Liver (tissue), 3 donors: ENCODE data around the gene DOP1B.

Experiments
- ATF3 ChIP-seq: IDR thresholded peaks from 2 replicates; pipeline ENCODE4 v1.6.1; 2016; ENCODE audit warnings: antibody characterized with exemption
- CTCF ChIP-seq: fragments of 150-350 bp; IDR thresholded peaks from 2 replicates; pipeline ENCODE4 v1.5.1; 2017; ENCODE audit warnings: improper control_type of control experiment, low read depth, low read length; ENCODE audit not compliant: missing input control
- EGR1 ChIP-seq, 2 donors: IDR thresholded peaks; 2 replicates each; pipeline ENCODE4 v1.6.1; 2016 to 2018; ENCODE audit warnings: antibody characterized with exemption in 2 of 2, low read depth in 2 of 2
- MAX ChIP-seq: IDR thresholded peaks from 2 replicates; pipeline ENCODE4 v1.6.1; 2016; ENCODE audit warnings: antibody characterized with exemption
- RXRA ChIP-seq, 2 donors: IDR thresholded peaks; 2 replicates each; pipeline ENCODE4 v1.6.1; 2017 to 2018; ENCODE audit warnings: antibody characterized with exemption in 2 of 2, mild to moderate bottlenecking in 1 of 2
- SP1 ChIP-seq: IDR thresholded peaks from 2 replicates; pipeline ENCODE4 v1.6.1; 2018; ENCODE audit warnings: antibody characterized with exemption, mild to moderate bottlenecking
- YY1 ChIP-seq: IDR thresholded peaks from 2 replicates; pipeline ENCODE4 v1.6.1; 2016; ENCODE audit warnings: antibody characterized with exemption, mild to moderate bottlenecking
- ZBTB33 ChIP-seq: IDR thresholded peaks from 2 replicates; pipeline ENCODE4 v1.6.1; 2016; ENCODE audit warnings: antibody characterized with exemption
- donor health status: healthy.
- donor health status: healthy.

- TF ChIP-seq CTCF: no peak
- TF ChIP-seq ZBTB33: no peak
- TF ChIP-seq EGR1 (IDR thresholded peaks at IDR 0.05; ENCODE audit: low read depth in 2 of 2): no peak
- TF ChIP-seq YY1: no peak
- TF ChIP-seq ATF3: no peak
- TF ChIP-seq RXRA (IDR thresholded peaks at IDR 0.05): no peak
- TF ChIP-seq SP1: no peak
- no peak for TF ChIP-seq MAX
These were observed 30.4 kb upstream of the DOP1B start for GRCh38 chr21:36126208-36126565.
